Measurements from ENCODE around the gene FBXW8. TPM values are rescaled to one million over a fixed set of nuclear protein-coding genes. Genes with fewer than 3 reads are reported as not detected.

The FBXW8 gene
- polyA plus RNA-seq, 1 donor (not counting 4 experiments of a cell fraction or from before 2014, with no cell fraction given): 5.0 TPM

DNA sequence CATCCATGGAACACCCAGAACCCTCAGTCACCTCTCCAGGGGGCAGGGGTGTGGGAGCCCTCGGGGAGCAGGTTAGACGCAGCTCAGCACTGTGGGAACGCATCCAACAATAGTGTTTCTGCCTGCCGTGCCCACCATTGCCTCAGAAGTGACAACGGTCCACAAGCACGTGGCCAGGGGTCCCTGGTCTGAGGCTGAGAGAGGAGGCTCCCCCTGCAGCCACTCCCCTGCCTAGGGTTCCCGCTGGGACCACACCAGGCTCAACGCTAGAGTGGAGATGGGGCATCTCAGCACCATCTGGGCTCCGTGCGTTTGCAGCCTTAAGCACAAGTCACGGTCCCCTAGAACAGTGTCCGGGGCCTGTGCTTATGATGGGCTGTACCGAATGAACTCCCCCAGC lies 125.8 kb downstream of the FBXW8 start:
- Histone ChIP-seq H3K9ac (ENCODE audit: control insufficient read depth, extremely low read depth, insufficient read depth, low read length) (no peak overlapping the region), H3K27ac (ENCODE audit: control insufficient read depth, insufficient read depth, low read length) (no peak overlapping the region), H3K9me3 (ENCODE audit: control insufficient read depth, low read depth, low read length) (no peaks in the 10 kb centered on the region), H3K36me3 (ENCODE audit: control insufficient read depth in 2 of 2, extremely low read depth in 1 of 2, insufficient read depth in 2 of 2, low read length in 2 of 2) (no peaks in the 10 kb centered on the region), H3K4me2 (ENCODE audit: control insufficient read depth, extremely low read depth, insufficient read depth, low read depth, low read length) (no peak overlapping the region), H3K79me2 (ENCODE audit: control insufficient read depth, insufficient read depth, low read length) (no peaks in the 10 kb centered on the region), H3K9me1 (ENCODE audit: control insufficient read depth, extremely low read depth, insufficient read depth, low read length) (no peaks in the 10 kb centered on the region), H4K20me1 (ENCODE audit: control insufficient read depth, extremely low read depth, insufficient read depth, low read length) (no peaks in the 10 kb centered on the region), H3K27me3 (ENCODE audit: control insufficient read depth, extremely low read depth, insufficient read depth, low read length) (peaks cover 38% of the 10 kb centered on the region), H3K4me3 (ENCODE audit: control insufficient read depth in 2 of 3, extremely low read depth in 1 of 3, insufficient read depth in 2 of 3, low read depth in 1 of 3, low read length in 3 of 3) (no peak overlapping the region), H3K4me1 (ENCODE audit: control insufficient read depth, extremely low read depth, insufficient read depth, low read length) (no peaks in the 10 kb centered on the region), H2AFZ (ENCODE audit: control insufficient read depth, low read length) (no peak overlapping the region)
- no peak for DNase-seq (ENCODE audit: low read depth, low spot score)
- dilution Hi-C loops (cut with MboI; ENCODE audit: extremely low pct_ligation_motif_present, low sequenced_read_pairs): no loop called here
- no peak for TF ChIP-seq CTCF (optimal IDR thresholded peaks at IDR 0.05 in 1 of 3, IDR thresholded peaks at IDR 0.05 in 1 of 3, conservative IDR thresholded peaks at IDR 0.05 in 1 of 3; ENCODE audit: extremely low read depth in 1 of 3, insufficient read depth in 2 of 3, low read length in 3 of 3)
- no peak for TF ChIP-seq EZH2 (IDR thresholded peaks at IDR 0.05; ENCODE audit: low read length)
- FAIRE-seq: no peak

GRCh38 chr12:117037289-117038022 lies 126.7 kb downstream of the FBXW8 start:
- H4K20me1 ChIP-seq (ENCODE audit: control insufficient read depth, extremely low read depth, insufficient read depth, low read length): no peaks in the 10 kb centered on the region
- TF ChIP-seq CTCF (optimal IDR thresholded peaks at IDR 0.05 in 1 of 3, IDR thresholded peaks at IDR 0.05 in 1 of 3, conservative IDR thresholded peaks at IDR 0.05 in 1 of 3; ENCODE audit: extremely low read depth in 1 of 3, insufficient read depth in 2 of 3, low read length in 3 of 3): no peak
- TF ChIP-seq EZH2 (IDR thresholded peaks at IDR 0.05; ENCODE audit: low read length): no peak
- H3K36me3 ChIP-seq (ENCODE audit: control insufficient read depth in 2 of 2, extremely low read depth in 1 of 2, insufficient read depth in 2 of 2, low read length in 2 of 2): no peaks in the 10 kb centered on the region
- no peak for DNase-seq (ENCODE audit: low read depth, low spot score)
- H2AFZ ChIP-seq (ENCODE audit: control insufficient read depth, low read length): no peak overlapping the region
- no peaks in the 10 kb centered on the region for H3K4me1 ChIP-seq (ENCODE audit: control insufficient read depth, extremely low read depth, insufficient read depth, low read length)
- no peak overlapping the region for H3K4me2 ChIP-seq (ENCODE audit: control insufficient read depth, extremely low read depth, insufficient read depth, low read depth, low read length)
- no peak overlapping the region for H3K9ac ChIP-seq (ENCODE audit: control insufficient read depth, extremely low read depth, insufficient read depth, low read length)
- no peaks in the 10 kb centered on the region for H3K79me2 ChIP-seq (ENCODE audit: control insufficient read depth, insufficient read depth, low read length)
- no peak overlapping the region for H3K27ac ChIP-seq (ENCODE audit: control insufficient read depth, insufficient read depth, low read length)
- no peak for FAIRE-seq
- H3K9me1 ChIP-seq (ENCODE audit: control insufficient read depth, extremely low read depth, insufficient read depth, low read length): no peaks in the 10 kb centered on the region
- no peaks in the 10 kb centered on the region for H3K9me3 ChIP-seq (ENCODE audit: control insufficient read depth, low read depth, low read length)
- dilution Hi-C loops (cut with MboI; ENCODE audit: extremely low pct_ligation_motif_present, low sequenced_read_pairs): no loop called here
- H3K4me3 ChIP-seq (ENCODE audit: control insufficient read depth in 2 of 3, extremely low read depth in 1 of 3, insufficient read depth in 2 of 3, low read depth in 1 of 3, low read length in 3 of 3): no peak overlapping the region
- peaks cover 33% of the 10 kb centered on the region for H3K27me3 ChIP-seq (ENCODE audit: control insufficient read depth, extremely low read depth, insufficient read depth, low read length)

Measured in keratinocyte (primary cell).